Amniotic epithelial cell (primary cell): ENCODE data around the gene SF3B6.
"Not testable (repeated sequence)": the region's sequence is repeated elsewhere in the genome, so short reads cannot be mapped to it uniquely, and the experiment has no call there.

Source experiments
- DNase-seq: peaks from one replicate; pipeline ENCODE4 v3.0.0-alpha.2; 2010; ENCODE audit warnings: low read depth

The SF3B6 gene

GRCh38 chr2:24050041-24050979 is 25.8 kb downstream of the SF3B6 start:
- DNase-seq = peak; percentile 3

DNA sequence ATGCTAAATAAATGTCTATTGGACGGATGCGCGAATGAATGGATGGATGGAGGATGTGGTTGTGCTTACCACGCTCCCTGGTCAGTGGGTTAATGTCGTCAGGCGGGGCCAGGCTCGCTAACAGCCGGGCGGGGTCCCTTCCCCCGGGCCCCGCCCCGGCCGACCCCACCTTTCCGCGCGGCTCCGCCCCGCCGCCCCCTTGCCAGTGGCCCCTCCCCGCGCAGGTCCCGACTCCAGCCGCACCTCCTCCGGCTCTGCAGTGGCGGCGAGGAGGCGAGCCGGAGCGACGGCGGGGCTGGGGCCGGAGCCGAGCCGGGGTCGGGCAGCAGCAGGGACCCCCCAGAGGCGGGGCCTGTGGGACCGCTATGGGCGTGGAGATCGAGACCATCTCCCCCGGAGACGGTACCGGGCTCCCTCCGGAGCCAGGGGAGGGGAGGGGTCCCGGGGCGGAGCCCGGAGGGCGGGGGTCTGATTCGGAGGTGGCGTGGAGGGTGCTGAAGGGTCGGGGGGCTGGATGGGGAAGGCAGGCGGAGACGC is 26.6 kb downstream of the SF3B6 start, which contains the start of gene FKBP1B:
FKBP1B (plus strand) TSS at position 257 of the 537 bp plus-strand sequence; CDS start at position 366, 109 bp downstream.
- DNase-seq = peak; percentile 40

DNA sequence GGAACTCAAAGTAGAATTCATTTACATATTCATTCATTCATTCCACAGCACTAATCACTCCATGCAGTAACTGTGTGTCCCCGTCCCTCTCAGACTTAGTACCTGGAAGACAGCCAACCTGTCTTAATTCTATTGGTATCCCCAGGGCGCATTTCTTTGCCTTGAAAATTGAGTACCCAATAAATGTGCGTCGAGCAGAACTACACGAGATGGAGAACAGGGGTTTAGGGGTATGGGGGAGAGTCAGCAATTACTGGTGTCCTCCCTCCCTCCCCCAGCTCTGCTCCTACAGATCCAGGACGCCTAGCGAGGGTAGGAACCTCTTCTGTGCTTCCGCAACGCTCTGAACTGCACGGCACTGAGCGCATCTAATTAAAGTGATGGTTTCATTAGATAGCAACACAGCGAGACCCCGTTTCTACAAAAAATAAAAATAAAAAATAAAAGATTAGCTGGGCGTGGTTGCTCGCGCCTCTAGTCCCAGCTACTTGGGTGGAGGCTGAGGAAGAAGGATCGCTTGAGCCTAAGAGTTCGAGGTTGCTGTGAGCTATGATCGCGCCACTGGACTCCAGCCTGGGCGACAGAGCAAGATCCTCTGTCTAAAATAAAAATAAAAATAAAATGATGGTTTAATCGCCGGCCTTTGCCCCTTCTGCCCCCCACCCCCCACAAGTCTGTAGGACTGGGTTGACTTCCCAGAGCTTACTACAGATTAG is 27.2 kb downstream of the SF3B6 start:
- no peak for DNase-seq

GRCh38 chr2:24047703-24048033 is 28.5 kb downstream of the SF3B6 start:
- DNase-seq = no peak

GRCh38 chr2:24046930-24047702 is 29.0 kb downstream of the SF3B6 start, which contains the start of gene WDCP:
Gene WDCP, minus strand, starts transcription at chr2:24047391. Its CDS starts 7,897 bp downstream, at chr2:24039494.
- DNase-seq = peak; percentile 99

- DNase-seq = no peak
Observed at GRCh38 chr2:24046599-24046929, 29.6 kb downstream of the SF3B6 start.

DNA sequence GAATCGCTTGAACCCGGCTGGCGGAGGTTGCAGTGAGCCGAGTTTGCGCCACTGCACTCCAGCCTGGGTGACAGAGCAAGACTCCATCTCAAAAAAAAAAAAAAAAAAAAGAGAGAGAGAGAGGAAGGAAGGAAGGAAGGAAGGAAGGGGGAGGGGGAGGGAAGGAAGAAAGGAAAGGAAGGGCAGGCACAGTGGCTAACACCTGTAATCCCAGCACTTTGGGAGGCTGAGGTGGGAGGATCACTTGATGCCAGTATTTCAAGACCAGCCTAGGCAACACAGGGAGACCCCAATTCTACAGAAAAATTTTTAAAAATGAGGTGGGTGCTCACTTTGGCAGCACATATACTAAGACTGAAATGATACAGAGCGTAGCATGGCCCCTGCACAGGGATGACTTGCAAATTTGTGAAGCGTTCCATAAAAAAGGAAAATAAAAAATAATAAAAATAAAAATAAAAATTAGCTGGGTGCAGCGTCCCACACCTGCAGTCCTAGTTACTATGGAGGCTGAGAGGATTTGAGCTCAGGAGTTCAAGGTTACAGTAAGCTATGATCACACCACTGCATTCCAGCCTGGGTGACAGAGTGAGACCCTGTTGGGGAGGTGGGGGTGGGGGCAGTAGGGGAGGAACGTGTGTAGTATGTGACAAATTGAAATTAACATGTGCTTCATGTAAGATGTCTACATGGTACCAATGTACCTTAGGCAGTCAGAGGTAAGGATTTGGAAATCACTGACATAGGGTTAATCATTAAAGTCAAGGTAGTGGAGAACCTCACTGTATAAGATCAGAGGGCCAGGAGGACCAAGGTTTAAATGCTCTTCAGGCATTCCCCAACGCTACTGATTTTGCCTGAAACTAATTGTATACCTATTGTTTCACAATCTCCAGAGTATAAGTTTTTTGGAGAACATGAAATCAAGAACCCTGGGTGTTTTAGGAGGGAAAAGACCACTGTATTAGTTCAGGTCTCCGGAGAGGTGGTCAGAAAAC is 30.3 kb downstream of the SF3B6 start:
- DNase-seq = no peak

DNA sequence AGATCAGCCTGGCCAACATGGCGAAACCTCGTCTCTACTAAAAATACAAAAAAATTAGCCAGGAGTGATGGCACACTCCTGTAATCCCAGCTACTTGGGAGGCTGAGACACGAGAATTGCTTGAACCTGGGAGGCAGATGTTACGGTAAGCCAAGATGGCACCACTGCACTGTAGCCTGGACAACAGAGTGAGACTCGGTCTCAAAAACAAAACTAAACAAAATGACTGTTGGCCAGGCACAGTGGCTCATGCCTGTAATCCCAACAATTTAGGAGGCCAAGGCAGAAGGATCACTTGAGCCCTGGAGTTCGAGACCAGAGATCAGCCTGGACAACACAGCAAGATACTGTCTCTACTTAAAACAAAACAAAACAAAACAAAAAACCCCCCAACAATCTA is 33.0 kb downstream of the SF3B6 start:
- DNase-seq = not testable (repeated sequence)

- DNase-seq = no peak
Observed at GRCh38 chr2:24040511-24040910, 35.6 kb downstream of the SF3B6 start.

DNA sequence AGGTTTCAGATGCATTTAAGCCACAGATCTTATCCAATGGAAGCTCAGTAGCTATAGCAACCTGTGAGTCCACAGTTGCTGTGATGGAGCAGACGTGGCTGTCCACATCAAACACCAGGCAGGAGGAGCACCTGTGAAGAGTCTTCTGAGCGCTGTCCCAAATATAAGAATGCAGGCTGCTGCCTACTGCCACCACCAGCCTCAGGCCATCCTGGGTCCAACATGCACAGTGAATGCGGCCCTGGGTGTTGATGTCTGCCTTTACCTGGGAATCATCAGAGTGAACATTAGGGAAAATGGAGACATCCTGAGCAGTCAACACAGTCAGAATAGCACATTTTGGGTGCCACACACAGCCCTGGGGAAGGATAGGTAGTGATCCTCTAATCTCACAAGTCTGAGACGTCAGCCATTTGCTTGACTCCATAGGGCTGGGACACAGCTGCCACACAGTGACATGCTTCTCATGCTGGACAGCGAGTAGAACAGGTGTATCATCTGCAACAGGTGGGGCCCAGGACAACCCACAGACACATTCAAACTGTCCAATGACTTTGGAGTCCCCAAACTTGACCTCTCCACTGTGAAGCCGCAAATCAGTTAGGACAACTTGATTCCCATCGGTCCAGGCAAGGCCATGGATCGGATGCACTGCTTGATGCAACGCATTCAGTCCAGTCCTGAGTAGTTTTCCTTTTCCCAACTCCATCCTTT is 37.2 kb downstream of the SF3B6 start:
- DNase-seq = no peak

DNA sequence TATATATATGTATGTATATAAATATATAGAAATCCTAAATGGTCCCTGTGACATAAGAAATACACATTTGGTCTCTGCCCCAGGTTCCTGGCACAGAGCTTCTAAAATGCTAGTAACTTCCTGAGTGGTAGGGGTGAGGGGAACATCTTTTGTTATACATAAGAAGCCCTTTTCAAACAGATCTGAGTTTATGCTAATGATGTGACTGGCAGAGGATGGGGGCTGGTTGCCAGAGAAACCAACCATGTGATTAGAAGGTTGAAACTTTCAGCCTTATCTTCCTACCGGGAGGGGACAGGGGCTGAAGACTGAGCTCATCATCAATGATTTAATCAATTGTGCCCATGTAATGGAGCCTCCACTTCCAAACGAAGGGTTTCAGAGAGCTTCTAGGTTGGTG is 49.9 kb downstream of the SF3B6 start:
- DNase-seq = no peak

DNA sequence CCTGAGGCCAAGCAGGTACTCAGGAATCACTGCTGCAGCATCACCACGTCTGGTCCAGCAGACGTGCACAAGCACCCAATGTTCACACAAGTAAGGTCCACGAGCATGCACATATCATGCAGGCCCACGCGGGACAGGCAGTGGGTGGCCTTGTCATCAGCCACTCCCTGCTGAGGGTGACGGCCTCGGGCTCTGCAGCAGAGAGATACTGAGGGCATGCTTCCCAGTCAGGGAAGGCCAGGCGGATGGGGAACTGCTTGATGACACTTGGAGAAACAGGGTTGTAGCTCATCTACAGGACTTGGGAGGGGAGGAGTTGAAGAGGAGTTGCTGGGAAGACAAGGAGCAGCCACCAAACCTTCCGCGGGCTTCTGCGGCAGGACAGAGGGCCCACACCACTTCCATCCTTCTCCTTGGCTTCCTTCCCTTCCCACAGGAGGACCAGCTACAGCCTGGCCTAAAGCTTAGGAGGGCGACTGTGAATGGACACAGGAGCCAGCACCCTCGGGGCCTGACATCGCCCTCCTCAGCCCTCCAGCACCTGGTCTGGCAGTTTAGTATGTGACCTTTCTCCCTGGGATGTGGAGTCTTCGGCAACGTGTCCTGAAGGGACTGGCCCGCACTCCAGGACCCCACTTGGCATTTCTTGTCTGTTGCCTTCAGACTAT is 51.0 kb downstream of the SF3B6 start:
- no peak for DNase-seq

GRCh38 chr2:24024018-24024417 is 52.1 kb downstream of the SF3B6 start:
- peak; percentile 34 for DNase-seq

DNA sequence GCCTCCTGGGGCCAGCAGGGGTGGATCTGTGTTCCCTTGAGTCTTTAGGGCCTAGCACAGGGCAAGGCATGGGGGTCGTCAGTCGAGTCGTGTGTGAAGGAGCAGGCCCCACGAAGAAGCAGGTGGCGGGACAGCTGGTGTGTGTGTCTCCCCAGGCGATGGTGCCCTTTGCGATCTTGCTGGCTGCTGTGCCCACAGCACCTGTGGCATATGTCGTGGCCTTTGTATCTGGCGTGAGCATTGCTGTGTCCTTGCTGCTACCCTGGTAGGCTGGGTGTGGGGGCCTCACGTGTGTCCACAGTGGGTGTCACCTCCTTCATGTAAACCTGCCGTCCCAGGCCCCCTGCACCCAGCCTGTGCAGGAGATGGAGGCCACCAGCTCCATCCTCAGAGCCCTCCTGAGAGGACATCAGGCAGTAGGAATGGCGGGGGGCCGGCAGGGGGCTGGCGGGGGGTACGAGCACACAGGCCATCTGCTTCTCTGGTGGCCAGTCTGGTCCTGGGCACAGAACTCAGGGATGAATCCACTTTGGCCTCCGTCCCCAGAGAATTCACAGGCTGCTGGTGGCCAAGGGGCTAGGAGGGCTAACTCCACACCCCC is 53.1 kb downstream of the SF3B6 start:
- no peak for DNase-seq

- DNase-seq = no peak
Observed at GRCh38 chr2:24022324-24022974, 53.7 kb downstream of the SF3B6 start.

DNA sequence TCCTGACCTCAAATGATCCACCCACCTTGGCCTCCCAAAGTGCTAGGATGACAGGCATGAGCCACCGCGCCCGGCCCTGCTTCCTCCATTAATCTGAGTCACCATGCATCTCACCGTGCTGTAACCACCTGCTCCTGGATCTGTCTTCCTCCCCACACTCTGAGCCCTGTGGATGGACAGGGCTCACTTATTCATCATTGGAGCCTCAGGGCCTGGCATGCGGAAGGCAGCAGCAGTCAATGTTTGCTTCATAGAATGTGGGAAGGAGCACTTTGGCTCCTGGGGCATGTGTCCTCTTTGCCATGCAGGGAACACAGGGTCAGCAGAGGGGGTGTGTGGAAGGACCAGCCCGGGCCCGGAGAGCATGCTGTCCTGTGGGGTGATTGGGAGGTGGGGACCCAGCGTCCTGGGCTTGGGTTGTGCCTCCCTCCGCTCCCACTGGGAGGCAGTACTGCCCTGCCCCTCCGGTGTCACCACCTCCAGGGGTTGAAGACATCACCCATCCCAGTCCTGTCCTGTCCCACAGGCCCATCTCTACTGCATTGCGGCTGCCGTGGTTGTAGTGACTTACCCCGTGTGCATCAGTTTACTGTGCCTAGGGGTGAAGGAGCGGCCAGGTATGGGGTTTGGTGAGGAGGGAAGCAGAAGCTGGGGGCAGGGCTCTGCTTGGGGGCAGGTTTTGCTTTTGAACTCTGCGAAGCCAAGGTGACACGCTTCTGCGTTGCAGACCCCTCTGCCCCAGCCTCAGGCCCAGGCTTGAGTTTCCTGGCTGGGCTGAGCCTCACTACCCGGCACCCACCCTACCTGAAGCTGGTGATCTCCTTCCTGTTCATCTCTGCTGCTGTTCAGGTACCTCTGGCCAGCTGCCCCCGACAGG is 54.8 kb downstream of the SF3B6 start:
- DNase-seq = no peak

- no peak for DNase-seq
Observed at GRCh38 chr2:24020244-24020643, 55.9 kb downstream of the SF3B6 start.

- no peak for DNase-seq
Observed at GRCh38 chr2:24019729-24020128, 56.4 kb downstream of the SF3B6 start.
